HEK293 (cell line): Measurements from ENCODE around the gene INAVA.

Source experiments
- CTCF ChIA-PET: fragments of 350-600 bp; formaldehyde crosslinking; extraction: SDS; loops from one replicate; lab custom pipeline; 2021; ENCODE audit warnings: antibody characterized with exemption; lab: Yijun Ruan, JAX
- POLR2A ChIA-PET: fragments of 300-600 bp; formaldehyde crosslinking; extraction: SDS; loops from one replicate; lab custom pipeline; 2020; ENCODE audit warnings: antibody characterized with exemption, inconsistent platforms; lab: Yijun Ruan, JAX
- H3K27ac ChIP-seq: fragments of 200-500 bp; sonication (Bioruptor generic); 2 replicates; pipeline ENCODE4 v1.5.1; 2014; ENCODE audit warnings: low read depth, low read length, control low read depth, inconsistent platforms; ENCODE audit errors: extremely low read depth
- H3K36me3 ChIP-seq, 2 experiments: fragments of 200-500 bp in 1 of 2; sonication (Bioruptor generic) in 1 of 2; 1 replicate in 1 of 2; 2 replicates in 1 of 2; pipeline ENCODE4 v1.5.1; 2014 to 2017; ENCODE audit warnings: inconsistent platforms in 2 of 2, low read length in 2 of 2; ENCODE audit not compliant: control insufficient read depth in 2 of 2, insufficient read depth in 1 of 2
- H3K4me1 ChIP-seq: fragments of 200-500 bp; sonication (Bioruptor generic); 2 replicates; pipeline ENCODE4 v1.5.1; 2014; ENCODE audit warnings: mild to moderate bottlenecking, low read length, inconsistent platforms; ENCODE audit not compliant: control insufficient read depth, insufficient read depth
- H3K4me3 ChIP-seq: 2 replicates; pipeline ENCODE4 v1.5.1; 2011; ENCODE audit warnings: low read depth, mild to moderate bottlenecking, control low read depth, low read length, moderate library complexity
- H3K9me3 ChIP-seq: fragments of 200-500 bp; sonication (Bioruptor generic); 2 replicates; pipeline ENCODE4 v1.5.1; 2014; ENCODE audit warnings: low read depth, low read length, inconsistent platforms; ENCODE audit not compliant: control insufficient read depth, insufficient read depth
- BCL11B ChIP-seq: fragments of 450-650 bp; formaldehyde crosslinking; IDR thresholded peaks from 2 replicates; pipeline ENCODE4 v1.5.1; 2016; ENCODE audit warnings: low read depth, missing biosample characterization, missing genetic modification characterization
- IKZF3 ChIP-seq: fragments of 450-650 bp; IDR thresholded peaks from 2 replicates; pipeline ENCODE4 v1.5.0; 2018; ENCODE audit warnings: missing biosample characterization, mild to moderate bottlenecking, missing genetic modification characterization, moderate library complexity
- KLF16 ChIP-seq: fragments of 450-650 bp; formaldehyde crosslinking; IDR thresholded peaks from 2 replicates; pipeline ENCODE4 v1.5.1; 2017; ENCODE audit warnings: missing biosample characterization, missing genetic modification characterization
- KLF7 ChIP-seq: fragments of 450-650 bp; formaldehyde crosslinking; IDR thresholded peaks from 2 replicates; pipeline ENCODE4 v1.5.1; 2016; ENCODE audit warnings: missing biosample characterization, missing genetic modification characterization, borderline replicate concordance
- OSR2 ChIP-seq: fragments of 450-650 bp; formaldehyde crosslinking; IDR thresholded peaks from 2 replicates; pipeline ENCODE4 v1.5.1; 2016; ENCODE audit warnings: missing biosample characterization, missing genetic modification characterization
- RBAK ChIP-seq: fragments of 450-650 bp; formaldehyde crosslinking; IDR thresholded peaks from 2 replicates; pipeline ENCODE4 v1.5.1; 2016; ENCODE audit warnings: missing biosample characterization, missing genetic modification characterization
- SCRT2 ChIP-seq: fragments of 450-650 bp; formaldehyde crosslinking; IDR thresholded peaks from 2 replicates; pipeline ENCODE4 v1.5.1; 2016; ENCODE audit warnings: missing biosample characterization, missing genetic modification characterization
- SP2 ChIP-seq: fragments of 450-650 bp; formaldehyde crosslinking; IDR thresholded peaks from 2 replicates; pipeline ENCODE4 v1.5.1; 2016; ENCODE audit warnings: missing biosample characterization, missing genetic modification characterization
- ZBTB20 ChIP-seq: fragments of 450-650 bp; formaldehyde crosslinking; IDR thresholded peaks from 2 replicates; pipeline ENCODE4 v1.5.1; 2016; ENCODE audit warnings: missing biosample characterization, missing genetic modification characterization
- ZBTB48 ChIP-seq: fragments of 450-650 bp; formaldehyde crosslinking; IDR thresholded peaks from 2 replicates; pipeline ENCODE4 v1.5.1; 2016; ENCODE audit warnings: missing biosample characterization, missing genetic modification characterization
- ZBTB7A ChIP-seq: fragments of 450-650 bp; formaldehyde crosslinking; IDR thresholded peaks from 2 replicates; pipeline ENCODE4 v1.5.1; 2016; ENCODE audit warnings: low read depth, missing biosample characterization, missing genetic modification characterization
- ZFP69B ChIP-seq: fragments of 450-650 bp; formaldehyde crosslinking; IDR thresholded peaks from 2 replicates; pipeline ENCODE4 v1.5.1; 2016; ENCODE audit warnings: missing biosample characterization, missing genetic modification characterization
- ZNF132 ChIP-seq: fragments of 450-650 bp; formaldehyde crosslinking; IDR thresholded peaks from 2 replicates; pipeline ENCODE4 v1.5.1; 2017; ENCODE audit warnings: missing biosample characterization, missing genetic modification characterization, borderline replicate concordance
- ZNF138 ChIP-seq: fragments of 450-650 bp; formaldehyde crosslinking; IDR thresholded peaks from 2 replicates; pipeline ENCODE4 v1.5.1; 2016; ENCODE audit warnings: missing biosample characterization, missing genetic modification characterization, borderline replicate concordance
- ZNF324 ChIP-seq: fragments of 450-650 bp; formaldehyde crosslinking; IDR thresholded peaks from 2 replicates; pipeline ENCODE4 v1.5.1; 2016; ENCODE audit warnings: missing biosample characterization, missing genetic modification characterization
- ZNF48 ChIP-seq: fragments of 450-650 bp; formaldehyde crosslinking; IDR thresholded peaks from 2 replicates; pipeline ENCODE4 v1.5.1; 2016; ENCODE audit warnings: missing biosample characterization, missing genetic modification characterization
- ZNF510 ChIP-seq: fragments of 450-650 bp; formaldehyde crosslinking; IDR thresholded peaks from 2 replicates; pipeline ENCODE4 v1.5.1; 2018; ENCODE audit warnings: mild to moderate bottlenecking, missing genetic modification characterization, missing biosample characterization; ENCODE audit not compliant: insufficient replicate concordance
- ZNF514 ChIP-seq: fragments of 450-650 bp; formaldehyde crosslinking; IDR thresholded peaks from 2 replicates; pipeline ENCODE4 v1.5.1; 2016; ENCODE audit warnings: missing biosample characterization, missing genetic modification characterization
- ZNF561 ChIP-seq: fragments of 450-650 bp; IDR thresholded peaks from 2 replicates; pipeline ENCODE4 v1.5.1; 2018; ENCODE audit warnings: missing biosample characterization, missing genetic modification characterization, borderline replicate concordance
- ZNF621 ChIP-seq: fragments of 450-650 bp; formaldehyde crosslinking; IDR thresholded peaks from 2 replicates; pipeline ENCODE4 v1.5.1; 2017; ENCODE audit warnings: missing biosample characterization, missing genetic modification characterization
- ZNF623 ChIP-seq: fragments of 450-650 bp; formaldehyde crosslinking; IDR thresholded peaks from 2 replicates; pipeline ENCODE4 v1.5.1; 2016; ENCODE audit warnings: missing biosample characterization, missing genetic modification characterization
- ZNF658 ChIP-seq: fragments of 450-650 bp; formaldehyde crosslinking; IDR thresholded peaks from 2 replicates; pipeline ENCODE4; 2016; ENCODE audit warnings: missing biosample characterization, missing genetic modification characterization
- ZSCAN16 ChIP-seq: fragments of 450-650 bp; formaldehyde crosslinking; IDR thresholded peaks from 2 replicates; pipeline ENCODE4 v1.5.1; 2016; ENCODE audit warnings: missing biosample characterization, missing genetic modification characterization
- TF ChIP-seq, protein P1 (sequence below): fragments of 450-650 bp; formaldehyde crosslinking; IDR thresholded peaks from 2 replicates; pipeline ENCODE4 v1.5.1; 2016; ENCODE audit warnings: missing biosample characterization, missing genetic modification characterization

The INAVA gene

GRCh38 chr1:200894712-200895442, at the start of gene INAVA:
Gene INAVA, plus strand, starts transcription at chr1:200894900. Its CDS starts 3,501 bp downstream, at chr1:200898401.
- POLR2A ChIA-PET: interaction anchor here (0.6 kb wide), 1 partner anchor 29 kb away, joined by 3 read pairs; no protein-coding TSS in a partner anchor
- TF ChIP-seq SCRT2 (tag by site-specific recombination) (peak; percentile 76), ZSCAN16 (tag by site-specific recombination) (no peak)

DNA sequence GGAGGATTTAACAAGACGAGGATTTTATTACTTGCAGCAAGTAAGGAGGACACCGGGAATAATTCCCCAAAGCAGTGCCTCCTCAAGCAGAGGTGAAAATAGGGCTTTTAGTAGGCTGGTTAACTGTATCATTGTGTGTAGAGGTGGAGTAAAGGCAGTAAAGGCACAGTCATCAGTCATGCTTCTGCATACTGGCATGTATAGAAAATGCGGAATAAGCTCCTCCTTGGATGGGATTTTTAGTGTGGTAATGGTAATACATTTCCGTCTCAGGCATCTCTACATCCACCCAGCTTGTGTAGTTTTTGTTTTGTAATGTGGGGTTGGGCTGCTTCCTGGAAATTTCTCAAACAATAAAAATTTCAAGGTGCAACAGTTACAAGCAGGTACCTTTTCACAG, 49.3 kb upstream of the INAVA start:
- ChIA-PET POLR2A (no interaction called here), CTCF (no interaction called here)
- Histone ChIP-seq H3K36me3 (peaks cover 15 to 50% of the 10 kb centered on the region in 2 experiments), H3K9me3 (no peaks in the 10 kb centered on the region), H3K4me1 (no peaks in the 10 kb centered on the region), H3K4me3 (no peak overlapping the region), H3K27ac (no peak overlapping the region)
- no peak for TF ChIP-seq ZBTB7A (tag by site-specific recombination)
- no peak for TF ChIP-seq ZNF623 (tag by site-specific recombination)
- TF ChIP-seq RBAK (tag by site-specific recombination): no peak
- TF ChIP-seq ZNF514 (tag by site-specific recombination): no peak
- TF ChIP-seq BCL11B (tag by site-specific recombination): no peak
- no peak for TF ChIP-seq IKZF3 (tag by site-specific recombination)
- TF ChIP-seq KLF16: no peak
- no peak for TF ChIP-seq ZNF132 (tag by site-specific recombination)
- TF ChIP-seq SP2 (tag by site-specific recombination): no peak

More at GRCh38 chr1:200894712-200895442, at the start of gene INAVA:
- Histone ChIP-seq H3K36me3 (peaks cover 0 to 11% of the 10 kb centered on the region in 2 experiments; a peak in 1 of 3 replicates), H3K4me3 (no peak within 1 kb of the TSS), H3K4me1 (peaks cover 4% of the 10 kb centered on the region; the same call in 1 of the 2 replicates), H3K9me3 (no peaks in the 10 kb centered on the region), H3K27ac (no peak within 1 kb of the TSS)
- CTCF ChIA-PET: interaction anchor here (1.1 kb wide), 1 partner anchor 131 kb away, joined by 4 read pairs; no protein-coding TSS in a partner anchor

GRCh38 chr1:200846398-200846797, 48.3 kb upstream of the INAVA start:
- Histone ChIP-seq H3K27ac (no peak overlapping the region), H3K9me3 (no peaks in the 10 kb centered on the region), H3K4me3 (no peak overlapping the region), H3K36me3 (peaks cover 15 to 55% of the 10 kb centered on the region in 2 experiments), H3K4me1 (no peaks in the 10 kb centered on the region)
- TF ChIP-seq ZFP69B (tag by site-specific recombination) (no peak), ZBTB7A (tag by site-specific recombination) (no peak), ZBTB20 (no peak), KLF7 (tag by site-specific recombination) (no peak)
- CTCF ChIA-PET: interaction anchor here (0.5 to 0.9 kb wide), 2 partner anchors 9 to 225 kb away, joined by 4 to 5 read pairs; no protein-coding TSS in a partner anchor
- POLR2A ChIA-PET: no interaction called here

GRCh38 chr1:200849430-200849829, 45.3 kb upstream of the INAVA start:
- TF ChIP-seq ZNF48 (tag by site-specific recombination) (no peak), ZNF658 (tag by site-specific recombination) (no peak), ZNF621 (no peak), OSR2 (tag by site-specific recombination) (no peak), ZNF324 (no peak), ZNF138 (tag by site-specific recombination) (no peak), ZNF561 (tag by site-specific recombination) (no peak), ZBTB48 (tag by site-specific recombination) (no peak), ZNF510 (tag by site-specific recombination) (no peak)
- TF ChIP-seq, protein P1, sequence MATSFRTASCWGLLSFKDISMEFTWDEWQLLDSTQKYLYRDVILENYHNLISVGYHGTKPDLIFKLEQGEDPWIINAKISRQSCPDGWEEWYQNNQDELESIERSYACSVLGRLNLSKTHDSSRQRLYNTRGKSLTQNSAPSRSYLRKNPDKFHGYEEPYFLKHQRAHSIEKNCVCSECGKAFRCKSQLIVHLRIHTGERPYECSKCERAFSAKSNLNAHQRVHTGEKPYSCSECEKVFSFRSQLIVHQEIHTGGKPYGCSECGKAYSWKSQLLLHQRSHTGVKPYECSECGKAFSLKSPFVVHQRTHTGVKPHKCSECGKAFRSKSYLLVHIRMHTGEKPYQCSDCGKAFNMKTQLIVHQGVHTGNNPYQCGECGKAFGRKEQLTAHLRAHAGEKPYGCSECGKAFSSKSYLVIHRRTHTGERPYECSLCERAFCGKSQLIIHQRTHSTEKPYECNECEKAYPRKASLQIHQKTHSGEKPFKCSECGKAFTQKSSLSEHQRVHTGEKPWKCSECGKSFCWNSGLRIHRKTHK (tag by site-specific recombination): no peak
- H3K4me3 ChIP-seq: no peak overlapping the region
- H3K27ac ChIP-seq: no peak overlapping the region
- H3K4me1 ChIP-seq: no peaks in the 10 kb centered on the region
- ChIA-PET POLR2A (no interaction called here), CTCF (no interaction called here)
- peaks cover 17 to 61% of the 10 kb centered on the region in 2 experiments for H3K36me3 ChIP-seq
- no peaks in the 10 kb centered on the region for H3K9me3 ChIP-seq
